Spleen (tissue), 7 donors: ENCODE results near the gene PREB.

ENCODE experiments used
- CTCF ChIP-seq, 11 experiments: fragments of 200-600 bp in 7 of 11; fragments of 450-650 bp in 4 of 11; sonication (generic) in 4 of 11; IDR thresholded peaks in 8 of 11; conservative IDR thresholded peaks in 3 of 11; 1 replicate in 7 of 11; 2 replicates in 4 of 11; pipeline versions ENCODE4 v1.4.0 to v1.8.0; 2016 to 2021; ENCODE audit warnings: antibody characterized with exemption in 11 of 11, inconsistent platforms in 4 of 11, mild to moderate bottlenecking in 1 of 11
- POLR2A ChIP-seq, 3 donors: fragments of 450-650 bp; IDR thresholded peaks; one replicate each; pipeline ENCODE4 v1.5.1; 2017; ENCODE audit warnings: antibody characterized with exemption in 3 of 3, mild to moderate bottlenecking in 1 of 3
- POLR2AphosphoS5 ChIP-seq, 3 donors: sonication (generic); formaldehyde crosslinking; IDR thresholded peaks; one replicate each; pipeline ENCODE4 v1.5.1; 2017; ENCODE audit warnings: antibody characterized with exemption in 3 of 3
- donor health status: DM: no; HTN: no; CAD: no; lungs with moderate emphysema.
- donor health status: DM: no; HTN: no; CAD: no.
- donor health status: DM: no; HTN: no; CAD: no.

- TF ChIP-seq POLR2A (IDR thresholded peaks at IDR 0.05) (no peak), CTCF (IDR thresholded peaks at IDR 0.05 in 8 of 11, conservative IDR thresholded peaks at IDR 0.05 in 3 of 11) (no peak), POLR2AphosphoS5 (IDR thresholded peaks at IDR 0.05) (no peak)
Measured at GRCh38 chr2:27094353-27094984, 40.0 kb downstream of the PREB start.
